ENCODE measurements around the gene ITGA5. TPM values are rescaled to one million over a fixed set of nuclear protein-coding genes. Genes with fewer than 3 reads are reported as not detected.

The ITGA5 gene
- total and polyA plus RNA-seq, 2 of the 13 experiments (the other 11 are each of a cell fraction or from before 2014, with no cell fraction given): 0.20 to 0.40 TPM

DNA sequence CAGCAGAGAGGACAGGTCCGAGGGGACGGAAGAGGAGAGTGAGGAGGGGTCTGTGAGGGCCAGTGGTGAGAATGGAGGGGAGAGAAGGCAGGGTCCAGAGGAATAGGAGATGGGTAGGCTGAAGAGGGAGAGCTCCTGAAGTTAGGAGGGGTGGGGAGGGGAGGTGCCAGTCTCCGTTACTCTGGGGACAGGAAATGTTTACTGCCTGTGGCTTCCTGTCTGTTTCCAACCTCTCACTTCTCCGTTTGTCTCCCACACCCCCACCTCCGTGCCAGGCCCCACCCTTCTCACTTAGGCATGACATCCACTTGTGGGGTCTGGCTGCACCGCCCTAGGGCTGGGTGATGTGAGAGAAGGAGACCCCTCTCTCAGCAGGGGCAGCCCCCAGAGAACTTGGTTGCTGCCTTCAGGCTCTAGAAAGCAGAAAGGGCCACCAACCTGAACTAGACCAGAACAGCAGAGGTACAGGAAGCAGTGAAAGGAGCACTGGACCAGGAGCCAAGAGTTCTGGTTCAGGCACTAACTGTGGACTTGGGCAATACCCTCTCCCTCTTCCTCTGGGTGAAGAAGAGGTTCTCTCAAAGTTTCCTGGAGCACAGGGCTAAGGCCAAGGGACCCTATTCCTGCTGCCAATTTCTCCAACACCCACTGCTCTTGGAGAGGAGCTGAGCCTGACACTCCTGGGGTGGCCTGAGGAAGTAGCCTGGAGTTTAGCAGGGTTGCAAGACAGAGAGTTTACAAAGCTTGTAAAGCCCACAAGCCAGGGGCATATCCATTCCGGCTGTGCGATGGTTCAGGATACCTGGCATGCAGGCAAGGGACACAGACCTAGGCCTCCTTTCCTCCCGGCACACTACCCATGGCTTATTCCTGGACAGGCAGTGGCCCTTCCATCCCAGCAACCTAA is 5.5 kb downstream of the ITGA5 start:
- CTCF ChIA-PET (ENCODE audit: low intra/inter-chr PET ratio, low total read pairs): no interaction called here
- TF ChIP-seq, protein P1, sequence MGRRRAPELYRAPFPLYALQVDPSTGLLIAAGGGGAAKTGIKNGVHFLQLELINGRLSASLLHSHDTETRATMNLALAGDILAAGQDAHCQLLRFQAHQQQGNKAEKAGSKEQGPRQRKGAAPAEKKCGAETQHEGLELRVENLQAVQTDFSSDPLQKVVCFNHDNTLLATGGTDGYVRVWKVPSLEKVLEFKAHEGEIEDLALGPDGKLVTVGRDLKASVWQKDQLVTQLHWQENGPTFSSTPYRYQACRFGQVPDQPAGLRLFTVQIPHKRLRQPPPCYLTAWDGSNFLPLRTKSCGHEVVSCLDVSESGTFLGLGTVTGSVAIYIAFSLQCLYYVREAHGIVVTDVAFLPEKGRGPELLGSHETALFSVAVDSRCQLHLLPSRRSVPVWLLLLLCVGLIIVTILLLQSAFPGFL (CRISPR knock-in tag; IDR thresholded peaks at IDR 0.05): no peak
- TF ChIP-seq HMG20B (CRISPR knock-in tag; conservative IDR thresholded peaks at IDR 0.05) (no peak), PHF8 (CRISPR knock-in tag; IDR thresholded peaks at IDR 0.05) (no peak), PLRG1 (conservative IDR thresholded peaks at IDR 0.05) (no peak), TAF15 (IDR thresholded peaks at IDR 0.05; ENCODE audit: low read depth, low read length, poor library complexity, severe bottlenecking) (no peak), GTF3A (CRISPR knock-in tag; conservative IDR thresholded peaks at IDR 0.05) (no peak), ZFAT (CRISPR knock-in tag; conservative IDR thresholded peaks at IDR 0.05) (no peak), ZNF234 (CRISPR knock-in tag; conservative IDR thresholded peaks at IDR 0.05) (no peak), ZFP37 (CRISPR knock-in tag; IDR thresholded peaks at IDR 0.05; ENCODE audit: borderline replicate concordance) (no peak), KDM3A (CRISPR knock-in tag; IDR thresholded peaks at IDR 0.05; ENCODE audit: low read depth) (no peak)
- TF ChIP-seq, protein P2, sequence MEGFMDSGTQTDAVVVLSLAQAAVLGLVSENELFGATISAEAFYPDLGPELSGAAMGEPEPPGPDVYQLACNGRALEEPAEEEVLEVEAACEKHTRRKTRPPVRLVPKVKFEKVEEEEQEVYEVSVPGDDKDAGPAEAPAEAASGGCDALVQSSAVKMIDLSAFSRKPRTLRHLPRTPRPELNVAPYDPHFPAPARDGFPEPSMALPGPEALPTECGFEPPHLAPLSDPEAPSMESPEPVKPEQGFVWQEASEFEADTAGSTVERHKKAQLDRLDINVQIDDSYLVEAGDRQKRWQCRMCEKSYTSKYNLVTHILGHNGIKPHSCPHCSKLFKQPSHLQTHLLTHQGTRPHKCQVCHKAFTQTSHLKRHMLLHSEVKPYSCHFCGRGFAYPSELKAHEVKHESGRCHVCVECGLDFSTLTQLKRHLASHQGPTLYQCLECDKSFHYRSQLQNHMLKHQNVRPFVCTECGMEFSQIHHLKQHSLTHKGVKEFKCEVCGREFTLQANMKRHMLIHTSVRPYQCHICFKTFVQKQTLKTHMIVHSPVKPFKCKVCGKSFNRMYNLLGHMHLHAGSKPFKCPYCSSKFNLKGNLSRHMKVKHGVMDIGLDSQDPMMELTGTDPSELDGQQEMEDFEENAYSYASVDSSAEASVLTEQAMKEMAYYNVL (CRISPR knock-in tag; IDR thresholded peaks at IDR 0.05; ENCODE audit: borderline replicate concordance): no peak
- TF ChIP-seq, protein P3, sequence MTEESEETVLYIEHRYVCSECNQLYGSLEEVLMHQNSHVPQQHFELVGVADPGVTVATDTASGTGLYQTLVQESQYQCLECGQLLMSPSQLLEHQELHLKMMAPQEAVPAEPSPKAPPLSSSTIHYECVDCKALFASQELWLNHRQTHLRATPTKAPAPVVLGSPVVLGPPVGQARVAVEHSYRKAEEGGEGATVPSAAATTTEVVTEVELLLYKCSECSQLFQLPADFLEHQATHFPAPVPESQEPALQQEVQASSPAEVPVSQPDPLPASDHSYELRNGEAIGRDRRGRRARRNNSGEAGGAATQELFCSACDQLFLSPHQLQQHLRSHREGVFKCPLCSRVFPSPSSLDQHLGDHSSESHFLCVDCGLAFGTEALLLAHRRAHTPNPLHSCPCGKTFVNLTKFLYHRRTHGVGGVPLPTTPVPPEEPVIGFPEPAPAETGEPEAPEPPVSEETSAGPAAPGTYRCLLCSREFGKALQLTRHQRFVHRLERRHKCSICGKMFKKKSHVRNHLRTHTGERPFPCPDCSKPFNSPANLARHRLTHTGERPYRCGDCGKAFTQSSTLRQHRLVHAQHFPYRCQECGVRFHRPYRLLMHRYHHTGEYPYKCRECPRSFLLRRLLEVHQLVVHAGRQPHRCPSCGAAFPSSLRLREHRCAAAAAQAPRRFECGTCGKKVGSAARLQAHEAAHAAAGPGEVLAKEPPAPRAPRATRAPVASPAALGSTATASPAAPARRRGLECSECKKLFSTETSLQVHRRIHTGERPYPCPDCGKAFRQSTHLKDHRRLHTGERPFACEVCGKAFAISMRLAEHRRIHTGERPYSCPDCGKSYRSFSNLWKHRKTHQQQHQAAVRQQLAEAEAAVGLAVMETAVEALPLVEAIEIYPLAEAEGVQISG (CRISPR knock-in tag; IDR thresholded peaks at IDR 0.05): no peak
- TF ChIP-seq, protein P4, sequence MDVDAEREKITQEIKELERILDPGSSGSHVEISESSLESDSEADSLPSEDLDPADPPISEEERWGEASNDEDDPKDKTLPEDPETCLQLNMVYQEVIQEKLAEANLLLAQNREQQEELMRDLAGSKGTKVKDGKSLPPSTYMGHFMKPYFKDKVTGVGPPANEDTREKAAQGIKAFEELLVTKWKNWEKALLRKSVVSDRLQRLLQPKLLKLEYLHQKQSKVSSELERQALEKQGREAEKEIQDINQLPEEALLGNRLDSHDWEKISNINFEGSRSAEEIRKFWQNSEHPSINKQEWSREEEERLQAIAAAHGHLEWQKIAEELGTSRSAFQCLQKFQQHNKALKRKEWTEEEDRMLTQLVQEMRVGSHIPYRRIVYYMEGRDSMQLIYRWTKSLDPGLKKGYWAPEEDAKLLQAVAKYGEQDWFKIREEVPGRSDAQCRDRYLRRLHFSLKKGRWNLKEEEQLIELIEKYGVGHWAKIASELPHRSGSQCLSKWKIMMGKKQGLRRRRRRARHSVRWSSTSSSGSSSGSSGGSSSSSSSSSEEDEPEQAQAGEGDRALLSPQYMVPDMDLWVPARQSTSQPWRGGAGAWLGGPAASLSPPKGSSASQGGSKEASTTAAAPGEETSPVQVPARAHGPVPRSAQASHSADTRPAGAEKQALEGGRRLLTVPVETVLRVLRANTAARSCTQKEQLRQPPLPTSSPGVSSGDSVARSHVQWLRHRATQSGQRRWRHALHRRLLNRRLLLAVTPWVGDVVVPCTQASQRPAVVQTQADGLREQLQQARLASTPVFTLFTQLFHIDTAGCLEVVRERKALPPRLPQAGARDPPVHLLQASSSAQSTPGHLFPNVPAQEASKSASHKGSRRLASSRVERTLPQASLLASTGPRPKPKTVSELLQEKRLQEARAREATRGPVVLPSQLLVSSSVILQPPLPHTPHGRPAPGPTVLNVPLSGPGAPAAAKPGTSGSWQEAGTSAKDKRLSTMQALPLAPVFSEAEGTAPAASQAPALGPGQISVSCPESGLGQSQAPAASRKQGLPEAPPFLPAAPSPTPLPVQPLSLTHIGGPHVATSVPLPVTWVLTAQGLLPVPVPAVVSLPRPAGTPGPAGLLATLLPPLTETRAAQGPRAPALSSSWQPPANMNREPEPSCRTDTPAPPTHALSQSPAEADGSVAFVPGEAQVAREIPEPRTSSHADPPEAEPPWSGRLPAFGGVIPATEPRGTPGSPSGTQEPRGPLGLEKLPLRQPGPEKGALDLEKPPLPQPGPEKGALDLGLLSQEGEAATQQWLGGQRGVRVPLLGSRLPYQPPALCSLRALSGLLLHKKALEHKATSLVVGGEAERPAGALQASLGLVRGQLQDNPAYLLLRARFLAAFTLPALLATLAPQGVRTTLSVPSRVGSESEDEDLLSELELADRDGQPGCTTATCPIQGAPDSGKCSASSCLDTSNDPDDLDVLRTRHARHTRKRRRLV (CRISPR knock-in tag; IDR thresholded peaks at IDR 0.05): no peak

More for the DNA sequence above, 5.5 kb downstream of the ITGA5 start:
- H3K4me2 ChIP-seq (ENCODE audit: low read depth, low read length): no peak overlapping the region
- FAIRE-seq: no peak
- peaks cover 12 to 24% of the 10 kb centered on the region in 2 experiments; a peak in 3 of 5 replicates for H3K27me3 ChIP-seq (ENCODE audit: control insufficient read depth in 1 of 2, insufficient read depth in 2 of 2, low read length in 2 of 2)
- no peaks in the 10 kb centered on the region for H3K9me3 ChIP-seq (ENCODE audit: low read length)
- 36% methylated on average over 7 of the region's 9 CpGs for WGBS (ENCODE audit: low lambda C conversion rate)
- peaks cover 8% of the 10 kb centered on the region for H3K4me1 ChIP-seq (ENCODE audit: insufficient read depth, low read length)
- POLR2A ChIA-PET: no interaction called here
- H3K4me3 ChIP-seq (replicated peaks in 1 of 3; ENCODE audit: insufficient read depth in 1 of 3, low read depth in 2 of 3, low read length in 3 of 3): no peak overlapping the region
- H2AFZ ChIP-seq (ENCODE audit: low read length): no peak overlapping the region
- in situ Hi-C loops (cut with HindIII; ENCODE audit: extremely low pct_ligation_motif_present, low pct_unique_long_range_greater_than_20kb): no loop called here
- ATAC-seq: no peak
- no peak for DNase-seq (ENCODE audit: low spot score)
- no peaks in the 10 kb centered on the region for H3K79me2 ChIP-seq (ENCODE audit: insufficient read depth, low read length)
- H3K36me3 ChIP-seq (replicated peaks in 1 of 2; ENCODE audit: control insufficient read depth in 1 of 2, insufficient read depth in 2 of 2, low read length in 2 of 2): no peaks in the 10 kb centered on the region
- BruUV-seq (replicated peaks): no TSS peak
- intact Hi-C loops (cut with micrococcal nuclease; ENCODE audit: unreplicated experiment): no loop called here
- H3K27ac ChIP-seq (ENCODE audit: extremely low read length, insufficient read depth, low read length): no peak overlapping the region
- no peak overlapping the region for H3K9ac ChIP-seq (ENCODE audit: insufficient read depth, low read depth, low read length)
- H4K20me1 ChIP-seq (ENCODE audit: insufficient read depth, low read length): no peaks in the 10 kb centered on the region
